ENCODE results near the gene LRRC45.
A peak's percentile ranks its signal among the peaks of the same experiment; 100 is the strongest.

Gene LRRC45

GRCh38 chr17:82019690-82020571, 3.2 kb upstream of the LRRC45 start:
- no peak for DNase-seq (ENCODE audit: low spot score)

DNA sequence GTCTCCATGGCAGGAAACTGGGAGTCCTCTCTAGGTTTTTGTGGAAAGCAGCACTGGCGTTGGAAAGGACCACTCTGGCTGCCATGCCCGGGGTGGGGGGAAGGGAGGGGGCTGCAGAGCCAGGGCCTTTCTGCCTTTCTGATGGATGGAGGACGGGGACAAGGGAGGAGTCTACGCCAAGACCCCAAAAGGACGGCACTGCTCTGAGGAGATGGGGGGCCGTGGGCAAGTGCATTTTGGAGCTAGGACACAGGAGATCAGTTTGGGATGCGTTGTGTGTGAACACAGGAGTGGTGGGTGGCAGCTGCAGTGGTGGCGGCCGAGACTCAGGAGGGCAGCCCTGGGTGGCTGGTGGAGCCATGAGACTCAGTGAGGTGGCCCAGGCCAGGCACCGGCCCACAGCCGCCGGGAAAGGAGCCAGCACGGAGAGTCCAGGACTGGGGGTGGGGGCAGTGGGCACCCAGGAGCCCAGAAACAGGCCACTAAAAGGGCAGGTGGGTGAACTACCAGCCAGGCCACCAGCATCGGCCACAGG, 2.5 kb upstream of the LRRC45 start:
- no peak for DNase-seq (ENCODE audit: low spot score)

DNA sequence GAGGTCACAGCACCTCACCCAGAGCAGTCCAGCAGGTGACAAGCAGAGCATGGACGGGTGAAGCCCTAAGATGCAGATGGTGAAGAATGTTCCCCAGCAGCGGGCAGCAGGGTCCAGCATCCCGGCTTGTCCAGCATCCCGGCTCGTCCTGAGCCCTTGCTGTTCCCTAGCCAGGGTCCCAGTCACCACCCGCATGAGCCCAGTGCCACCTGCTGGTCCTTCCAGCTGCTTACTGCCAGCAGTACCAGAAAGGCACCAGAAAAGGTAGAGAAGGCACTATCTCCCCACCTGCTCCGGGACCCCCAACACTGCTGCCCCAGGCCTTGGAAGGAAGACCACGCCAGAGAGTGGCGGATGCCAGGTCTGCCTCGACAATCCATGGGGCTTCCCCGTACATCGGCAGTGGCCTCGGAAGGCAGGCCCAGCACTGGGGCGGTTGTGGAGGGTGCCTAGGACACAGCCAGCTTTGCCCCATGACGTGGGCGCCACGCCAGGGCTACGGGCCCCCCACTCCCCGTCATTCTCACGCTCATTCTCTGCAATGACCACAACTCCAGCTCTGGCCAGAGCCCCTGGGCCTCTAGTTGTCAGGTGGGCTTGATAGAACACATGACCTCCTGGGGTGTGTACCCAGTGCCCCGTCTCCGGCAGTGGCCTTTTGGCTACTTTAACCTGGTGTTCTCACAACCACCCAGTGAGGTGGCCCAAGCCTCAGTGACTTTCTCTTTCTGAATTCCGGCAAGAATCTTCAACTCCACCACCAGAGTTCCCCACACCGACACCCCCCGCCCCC, 1.8 kb upstream of the LRRC45 start:
- DNase-seq (ENCODE audit: low spot score): peak; percentile 68

GRCh38 chr17:82021900-82022309, 1.2 kb upstream of the LRRC45 start:
- no peak for DNase-seq (ENCODE audit: low spot score)

GRCh38 chr17:82022310-82022980, 660 bp upstream of the LRRC45 start, which contains the start of gene CENPX:
Gene CENPX (minus strand): TSS chr17:82022878. CDS start chr17:82022861, 17 bp downstream.
- no peak for DNase-seq (ENCODE audit: low spot score)

DNA sequence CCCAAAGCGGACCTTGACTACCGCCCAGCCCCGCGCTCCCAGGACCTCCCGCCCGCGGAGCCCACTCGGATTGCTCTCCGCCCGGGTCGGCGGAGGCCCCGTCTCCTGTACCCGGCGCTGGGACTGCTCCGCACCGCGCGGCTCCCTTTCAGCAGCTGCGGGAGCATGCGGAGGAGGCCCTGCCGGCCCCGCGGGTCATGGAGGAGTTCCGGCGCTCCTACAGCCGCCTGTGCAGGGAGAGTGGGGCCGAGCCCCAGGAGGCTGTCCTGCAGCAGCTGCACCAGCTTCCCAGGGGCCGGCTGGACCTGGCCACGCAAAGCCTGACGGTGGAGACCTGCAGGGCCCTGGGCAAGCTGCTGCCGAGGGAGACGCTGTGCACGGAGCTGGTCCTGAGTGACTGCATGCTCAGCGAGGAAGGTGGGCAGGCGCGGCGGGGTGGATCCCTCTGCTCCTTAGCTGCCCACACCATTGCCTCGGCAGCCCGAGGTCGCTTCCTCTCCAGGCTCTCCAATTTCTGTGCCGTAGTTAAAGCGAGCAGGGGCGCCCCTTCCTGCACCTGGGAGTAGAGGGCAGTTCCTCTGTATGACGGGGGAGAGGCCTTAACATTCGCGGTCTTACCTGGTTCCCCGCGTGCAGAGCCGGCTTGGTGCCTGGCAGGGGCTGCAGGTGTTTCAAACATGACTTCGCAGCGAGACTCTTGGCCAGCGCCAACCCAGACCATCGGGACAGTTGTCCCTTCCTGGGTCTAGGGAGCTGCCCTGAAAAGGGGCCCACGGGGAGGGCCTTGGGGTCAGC, 539 bp downstream of the LRRC45 start:
- DNase-seq (ENCODE audit: low spot score): no peak

DNA sequence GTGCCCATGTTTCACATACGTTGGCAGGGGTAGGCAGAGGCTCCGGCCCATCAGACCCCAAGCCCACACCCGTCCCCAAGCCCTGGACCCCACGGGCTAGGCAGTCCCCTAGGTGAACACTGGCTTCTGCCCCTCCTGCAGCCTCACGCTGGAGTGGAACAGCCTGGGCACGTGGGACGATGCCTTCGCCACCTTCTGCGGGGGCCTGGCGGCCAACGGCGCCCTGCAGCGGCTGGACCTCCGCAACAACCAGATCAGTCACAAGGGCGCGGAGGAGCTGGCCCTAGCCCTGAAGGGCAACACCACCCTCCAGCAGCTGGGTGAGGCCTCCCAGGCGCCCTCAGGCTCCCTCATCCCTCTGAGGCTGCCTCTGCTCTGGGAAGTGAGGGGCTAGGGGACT, 1.8 kb downstream of the LRRC45 start:
- DNase-seq (ENCODE audit: low spot score): no peak

GRCh38 chr17:82025401-82026107, 2.4 kb downstream of the LRRC45 start:
- DNase-seq (ENCODE audit: low spot score): no peak

DNA sequence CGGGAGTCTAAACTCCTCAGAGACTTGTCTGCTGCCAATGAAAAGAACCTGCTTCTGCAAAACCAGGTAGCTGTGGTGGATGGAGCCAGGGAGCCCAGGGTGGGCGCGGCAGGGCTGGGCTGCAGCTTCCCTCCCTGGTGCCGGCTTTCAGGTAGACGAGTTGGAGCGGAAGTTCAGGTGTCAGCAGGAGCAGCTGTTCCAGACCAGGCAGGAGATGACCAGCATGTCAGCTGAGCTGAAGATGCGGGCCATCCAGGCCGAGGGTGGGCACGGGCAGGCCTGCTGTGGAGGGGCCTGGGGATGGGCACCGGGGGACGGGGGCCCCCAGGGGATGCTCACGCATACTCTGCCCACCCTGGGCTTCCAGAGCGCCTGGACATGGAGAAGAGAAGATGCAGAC, 5.1 kb downstream of the LRRC45 start:
- no peak for DNase-seq (ENCODE audit: low spot score)

DNA sequence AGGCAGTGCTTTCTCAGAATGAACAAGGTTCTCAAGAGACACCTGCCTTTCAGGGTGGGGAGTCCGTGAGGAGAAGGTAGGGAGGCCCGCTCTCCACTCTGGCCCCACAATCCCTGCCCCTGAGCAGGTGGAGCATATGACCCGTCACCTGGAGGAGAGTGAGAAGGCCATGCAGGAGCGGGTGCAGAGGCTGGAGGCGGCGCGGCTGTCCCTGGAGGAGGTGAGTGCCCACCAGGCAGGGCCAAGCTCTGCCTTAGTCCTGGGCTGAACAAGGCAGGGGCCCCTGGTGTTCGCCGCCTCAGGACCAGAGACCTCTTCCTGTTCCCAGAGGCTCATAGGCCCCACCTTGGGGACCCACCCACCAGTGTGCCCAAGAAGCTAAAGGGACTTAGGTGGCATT, 5.9 kb downstream of the LRRC45 start:
- no peak for DNase-seq (ENCODE audit: low spot score)

GRCh38 chr17:82029391-82029790, 6.3 kb downstream of the LRRC45 start:
- DNase-seq (ENCODE audit: low spot score): peak; percentile 83

DNA sequence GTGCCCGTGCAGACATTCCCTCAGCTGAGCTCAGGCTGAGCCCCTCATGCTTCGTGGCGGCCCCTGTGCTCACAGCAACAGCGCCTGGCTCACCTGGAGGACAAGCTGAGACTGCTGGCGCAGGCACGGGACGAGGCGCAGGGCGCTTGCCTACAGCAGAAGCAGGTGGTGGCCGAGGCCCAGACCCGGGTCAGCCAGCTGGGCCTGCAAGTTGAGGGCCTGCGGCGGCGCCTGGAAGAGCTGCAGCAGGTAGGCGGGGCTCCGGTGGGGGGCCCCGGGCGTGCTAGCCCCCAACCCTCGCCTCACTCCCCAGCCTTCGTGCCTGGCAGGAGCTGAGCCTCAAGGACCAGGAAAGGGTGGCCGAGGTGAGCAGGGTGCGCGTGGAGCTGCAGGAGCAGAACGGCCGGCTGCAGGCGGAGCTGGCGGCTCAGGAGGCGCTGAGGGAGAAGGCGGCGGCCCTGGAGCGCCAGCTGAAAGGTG, 6.9 kb downstream of the LRRC45 start:
- no peak for DNase-seq (ENCODE audit: low spot score)

GRCh38 chr17:82030470-82031302, 7.6 kb downstream of the LRRC45 start:
- peak; percentile 84 for DNase-seq (ENCODE audit: low spot score)

GRCh38 chr17:82031303-82031884, 8.3 kb downstream of the LRRC45 start, which contains the start of gene RAC3:
Gene RAC3 (plus strand): TSS chr17:82031678. CDS start chr17:82031762, 84 bp downstream.
- peak; percentile 17 for DNase-seq (ENCODE audit: low spot score)

DNA sequence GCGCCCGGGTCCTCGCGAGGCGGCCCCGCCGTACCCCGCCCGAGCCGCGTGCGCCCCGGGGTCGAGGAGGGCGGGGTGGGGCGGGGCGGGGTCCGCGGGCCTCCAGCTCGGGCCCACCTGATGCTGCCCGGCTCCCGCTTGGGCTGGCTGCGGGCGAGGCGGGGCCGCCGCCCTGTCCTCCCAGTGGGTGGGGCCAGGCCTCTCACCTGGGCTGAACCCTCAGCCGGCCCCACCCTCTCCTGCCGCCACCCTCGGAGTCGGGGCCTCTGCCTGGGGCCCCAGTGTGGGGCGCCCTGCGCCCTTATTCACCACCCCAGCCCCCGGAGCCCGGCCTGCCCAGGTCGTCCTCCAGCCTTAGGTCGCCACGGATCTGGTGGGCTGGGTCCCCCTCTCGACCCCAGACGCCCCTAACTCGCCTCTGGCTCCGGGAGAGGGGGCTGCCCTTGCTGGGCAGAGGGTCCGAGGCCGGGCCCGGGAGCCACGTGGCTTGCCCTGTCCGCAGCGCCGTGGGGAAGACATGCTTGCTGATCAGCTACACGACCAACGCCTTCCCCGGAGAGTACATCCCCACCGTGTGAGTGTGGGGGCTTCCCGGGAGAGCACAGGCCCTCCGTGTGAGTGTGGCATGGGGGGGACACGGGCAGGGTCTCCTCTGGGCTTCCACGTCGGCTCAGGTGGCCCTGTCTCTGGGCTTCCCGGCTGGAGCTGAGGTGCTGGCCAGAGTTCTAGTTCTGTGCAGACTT, 9.0 kb downstream of the LRRC45 start:
- DNase-seq (ENCODE audit: low spot score): peak; percentile 45

DNA sequence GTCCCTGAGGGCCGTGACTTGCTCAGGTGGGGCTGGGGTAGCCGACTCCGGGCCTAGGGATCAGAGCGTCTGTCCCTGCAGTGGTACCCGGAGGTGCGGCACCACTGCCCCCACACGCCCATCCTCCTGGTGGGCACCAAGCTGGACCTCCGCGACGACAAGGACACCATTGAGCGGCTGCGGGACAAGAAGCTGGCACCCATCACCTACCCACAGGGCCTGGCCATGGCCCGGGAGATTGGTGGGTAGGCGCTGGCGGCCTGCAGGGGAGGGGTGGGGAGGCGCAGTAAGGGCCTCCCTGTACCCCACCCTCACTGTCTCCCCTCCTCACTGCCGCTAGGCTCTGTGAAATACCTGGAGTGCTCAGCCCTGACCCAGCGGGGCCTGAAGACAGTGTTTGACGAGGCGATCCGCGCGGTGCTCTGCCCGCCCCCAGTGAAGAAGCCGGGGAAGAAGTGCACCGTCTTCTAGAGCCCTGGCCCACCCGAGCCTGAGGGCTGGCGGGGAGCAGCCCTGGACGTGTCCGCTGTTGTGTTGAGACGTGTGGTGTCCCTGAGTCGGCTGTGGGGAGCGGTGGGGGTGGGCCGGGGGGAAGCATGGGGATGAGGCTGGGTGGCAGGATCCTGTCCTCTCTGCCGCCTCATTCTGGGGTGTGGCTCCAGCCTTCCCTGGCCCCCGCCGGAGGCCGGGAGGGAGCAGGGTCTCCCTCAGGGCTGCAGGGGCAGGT, 10.4 kb downstream of the LRRC45 start:
- no peak for DNase-seq (ENCODE audit: low spot score)

DNA sequence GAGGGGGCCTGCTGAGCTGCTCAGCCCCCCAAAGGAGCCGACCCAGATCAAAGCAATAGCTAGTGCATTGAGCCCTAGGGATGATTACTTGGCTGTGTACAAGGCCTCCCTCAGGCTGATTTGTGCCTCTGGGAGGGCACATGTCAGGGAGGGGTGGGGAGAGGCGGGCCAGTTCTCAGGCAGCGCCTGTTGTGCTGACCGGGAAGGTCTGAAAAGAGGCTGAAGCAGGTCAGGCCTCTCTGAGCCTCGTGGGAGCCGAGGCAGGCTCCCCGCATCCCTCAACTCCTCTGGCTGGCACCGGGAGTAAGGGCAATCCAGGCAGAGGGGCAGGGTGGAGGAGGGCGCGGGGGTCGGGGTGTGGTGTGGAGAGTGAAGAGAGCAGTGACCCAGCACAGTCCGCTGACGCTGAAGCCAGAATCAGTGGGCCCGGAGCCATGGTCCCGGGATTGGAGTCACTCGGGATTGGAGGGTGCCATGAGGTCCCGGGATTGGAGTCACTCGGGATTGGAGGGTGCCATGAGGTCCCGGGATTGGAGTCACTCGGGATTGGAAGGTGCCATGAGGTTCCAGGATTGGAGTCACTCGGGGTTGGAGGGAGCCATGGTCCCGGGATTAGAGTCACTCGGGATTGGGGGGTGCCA, 11.4 kb downstream of the LRRC45 start:
- DNase-seq (ENCODE audit: low spot score): peak; percentile 43
